Suprapubic skin (tissue), 4 donors: ENCODE measurements around the gene TGFBR2.

Source experiments
- CTCF ChIP-seq, 2 donors: fragments of 200-600 bp in 1 of 2; fragments of 450-650 bp in 1 of 2; sonication (generic) in 1 of 2; IDR thresholded peaks; one replicate each; pipeline ENCODE4 v1.5.1; 2016 to 2019; ENCODE audit warnings: antibody characterized with exemption in 2 of 2, mild to moderate bottlenecking in 1 of 2, moderate library complexity in 1 of 2
- EP300 ChIP-seq: sonication (generic); formaldehyde crosslinking; IDR thresholded peaks from one replicate; pipeline ENCODE4 v1.6.1; 2017; ENCODE audit warnings: antibody characterized with exemption
- POLR2A ChIP-seq, 2 donors: fragments of 450-650 bp; IDR thresholded peaks; one replicate each; pipeline ENCODE4 v1.6.1; 2017; ENCODE audit warnings: antibody characterized with exemption in 2 of 2, mild to moderate bottlenecking in 2 of 2, moderate library complexity in 2 of 2
- POLR2AphosphoS5 ChIP-seq, 3 donors: sonication (generic); formaldehyde crosslinking; IDR thresholded peaks; one replicate each; pipeline ENCODE4 v1.6.1; 2017; ENCODE audit warnings: antibody characterized with exemption in 3 of 3

GRCh38 chr3:30620402-30621360 lies 14.3 kb downstream of the TGFBR2 start:
- TF ChIP-seq CTCF (IDR thresholded peaks at IDR 0.05) (no peak), EP300 (no peak), POLR2AphosphoS5 (IDR thresholded peaks at IDR 0.05) (no peak), POLR2A (IDR thresholded peaks at IDR 0.05) (no peak)
